ENCODE data around the gene LCE1C. TPM values are rescaled to one million over a fixed set of nuclear protein-coding genes. Genes with fewer than 3 reads are reported as not detected.

LCE1C gene
- not detected for total RNA-seq

- DNase-seq (ENCODE audit: low spot score) (no peak), ATAC-seq (ENCODE audit: low FRiP score) (no peak)
- no peak for TF ChIP-seq CTCF (IDR thresholded peaks at IDR 0.05)
These were observed at the start of gene LCE1C for GRCh38 chr1:152806576-152806975. Gene LCE1C, minus strand, starts transcription at chr1:152806651. Its CDS starts 1,173 bp downstream, at chr1:152805478.

GRCh38 chr1:152855661-152856060, 49.2 kb upstream of the LCE1C start:
- no peak for ATAC-seq (ENCODE audit: low FRiP score)
- no peak for DNase-seq (ENCODE audit: low spot score)
- TF ChIP-seq CTCF (IDR thresholded peaks at IDR 0.05), result no peak

GRCh38 chr1:152842556-152842955, 36.1 kb upstream of the LCE1C start, which contains the start of gene LCE6A:
Gene LCE6A, plus strand, starts transcription at chr1:152842856. Its CDS starts 665 bp downstream, at chr1:152843521.
- TF ChIP-seq CTCF (IDR thresholded peaks at IDR 0.05), result no peak
- ATAC-seq (ENCODE audit: low FRiP score), result no peak
- DNase-seq (ENCODE audit: low spot score), result no peak

- TF ChIP-seq CTCF (IDR thresholded peaks at IDR 0.05), result no peak
- DNase-seq (ENCODE audit: low spot score), result no peak
- no peak for ATAC-seq (ENCODE audit: low FRiP score)
These were observed 30.4 kb upstream of the LCE1C start for GRCh38 chr1:152836870-152837269.

- no peak for TF ChIP-seq CTCF (IDR thresholded peaks at IDR 0.05)
- ATAC-seq (ENCODE audit: low FRiP score) (no peak), DNase-seq (ENCODE audit: low spot score) (no peak)
These were observed 20.7 kb upstream of the LCE1C start, which contains the start of gene LCE1A for GRCh38 chr1:152827173-152827572. Gene LCE1A, plus strand, starts transcription at chr1:152827473. Its CDS starts 0 bp downstream, at chr1:152827473.

- DNase-seq (ENCODE audit: low spot score) (no peak), ATAC-seq (ENCODE audit: low FRiP score) (no peak)
- TF ChIP-seq CTCF (IDR thresholded peaks at IDR 0.05), result no peak
These were observed 18.5 kb upstream of the LCE1C start for GRCh38 chr1:152824964-152825363.

GRCh38 chr1:152823294-152823693, 16.8 kb upstream of the LCE1C start:
- TF ChIP-seq CTCF (IDR thresholded peaks at IDR 0.05), result no peak
- DNase-seq (ENCODE audit: low spot score) (no peak), ATAC-seq (ENCODE audit: low FRiP score) (no peak)

Data from omental fat pad (tissue), 4 donors.